Effector memory CD4-positive, alpha-beta T cell (primary cell): Measurements from ENCODE around the gene KLF16.
A peak's percentile ranks its signal among the peaks of the same experiment; 100 is the strongest.
"Not testable (repeated sequence)": the region's sequence is repeated elsewhere in the genome, so short reads cannot be mapped to it uniquely, and the experiment has no call there.

ENCODE experiments used
- DNase-seq, 3 donors: peaks; one replicate each; pipeline ENCODE4 v3.0.0-alpha.2; 2020
- H3K27ac ChIP-seq: 2 replicates; pipeline ENCODE4 v1.7.0; 2013; ENCODE audit warnings: mild to moderate bottlenecking, low read length, moderate library complexity; ENCODE audit not compliant: insufficient read depth, poor library complexity, severe bottlenecking
- H3K27me3 ChIP-seq: replicated peaks from 2 replicates; pipeline ENCODE4 v1.7.0; 2013; ENCODE audit warnings: mild to moderate bottlenecking, low read length; ENCODE audit not compliant: insufficient read depth, control insufficient read depth, poor library complexity, severe bottlenecking
- H3K36me3 ChIP-seq: 2 replicates; pipeline ENCODE4 v1.7.0; 2013; ENCODE audit warnings: mild to moderate bottlenecking, low read length, moderate library complexity; ENCODE audit not compliant: control insufficient read depth, insufficient read depth
- H3K4me1 ChIP-seq: 2 replicates; pipeline ENCODE4 v1.7.0; 2013; ENCODE audit warnings: low read length, mild to moderate bottlenecking; ENCODE audit not compliant: control insufficient read depth, insufficient read depth, poor library complexity, severe bottlenecking
- H3K4me3 ChIP-seq: 2 replicates; pipeline ENCODE4 v1.7.0; 2013; ENCODE audit warnings: low read length, low read depth, mild to moderate bottlenecking; ENCODE audit not compliant: insufficient read depth, poor library complexity, severe bottlenecking
- H3K9me3 ChIP-seq: 2 replicates; pipeline ENCODE4 v1.7.0; 2013; ENCODE audit warnings: mild to moderate bottlenecking, low read length, moderate library complexity; ENCODE audit not compliant: control insufficient read depth

KLF16 gene

GRCh38 chr19:1877280-1877660 is 13.9 kb upstream of the KLF16 start:
- Histone ChIP-seq H3K4me1 (peaks cover 46% of the 10 kb centered on the region), H3K36me3 (peaks cover 16% of the 10 kb centered on the region)
- H3K9me3 ChIP-seq, H3K27me3 ChIP-seq, DNase-seq, H3K4me3 ChIP-seq, H3K27ac ChIP-seq: not testable (repeated sequence)

- H3K9me3 ChIP-seq, DNase-seq, H3K27me3 ChIP-seq: not testable (repeated sequence)
- Histone ChIP-seq H3K27ac (peak overlapping the region; percentile 90), H3K36me3 (peaks cover 16% of the 10 kb centered on the region), H3K4me3 (peak overlapping the region; percentile 81), H3K4me1 (peaks cover 40% of the 10 kb centered on the region)
Observed at GRCh38 chr19:1876496-1877279, 13.3 kb upstream of the KLF16 start.

- H3K4me1 ChIP-seq: peaks cover 36% of the 10 kb centered on the region
- H3K27ac ChIP-seq: peak overlapping the region; percentile 90
- peak overlapping the region; percentile 81 for H3K4me3 ChIP-seq
- H3K36me3 ChIP-seq: peaks cover 22% of the 10 kb centered on the region
- no peaks in the 10 kb centered on the region for H3K27me3 ChIP-seq
- no peaks in the 10 kb centered on the region for H3K9me3 ChIP-seq
- DNase-seq: peak; percentile 78 to 82 (median 78)
Observed at GRCh38 chr19:1875646-1876495, 12.5 kb upstream of the KLF16 start.

- H3K27me3 ChIP-seq, DNase-seq, H3K9me3 ChIP-seq: not testable (repeated sequence)
- Histone ChIP-seq H3K36me3 (peaks cover 16% of the 10 kb centered on the region), H3K4me3 (peak overlapping the region; percentile 81), H3K4me1 (peaks cover 31% of the 10 kb centered on the region), H3K27ac (peak overlapping the region; percentile 90)
Observed at GRCh38 chr19:1875265-1875645, 11.9 kb upstream of the KLF16 start.

- DNase-seq: no peak
- H3K4me1 ChIP-seq: peaks cover 27% of the 10 kb centered on the region
Observed at GRCh38 chr19:1874554-1875185, 11.3 kb upstream of the KLF16 start.

GRCh38 chr19:1873524-1874473 is 10.4 kb upstream of the KLF16 start:
- Histone ChIP-seq H3K27ac (peak overlapping the region; percentile 90), H3K4me3 (peak overlapping the region; percentile 81), H3K4me1 (peaks cover 27% of the 10 kb centered on the region), H3K36me3 (peaks cover 13% of the 10 kb centered on the region), H3K27me3 (no peaks in the 10 kb centered on the region), H3K9me3 (no peaks in the 10 kb centered on the region)
- no peak for DNase-seq

More at GRCh38 chr19:1874554-1875185, 11.3 kb upstream of the KLF16 start:
- Histone ChIP-seq H3K9me3 (no peaks in the 10 kb centered on the region), H3K27ac (peak overlapping the region; percentile 90), H3K27me3 (no peaks in the 10 kb centered on the region), H3K4me3 (peak overlapping the region; percentile 81), H3K36me3 (peaks cover 13% of the 10 kb centered on the region)

- Histone ChIP-seq H3K9me3 (no peaks in the 10 kb centered on the region), H3K4me1 (peaks cover 27% of the 10 kb centered on the region), H3K4me3 (no peak overlapping the region), H3K27ac (no peak overlapping the region), H3K36me3 (peaks cover 13% of the 10 kb centered on the region), H3K27me3 (no peaks in the 10 kb centered on the region)
- DNase-seq: no peak
Observed at GRCh38 chr19:1872807-1873523, 9.6 kb upstream of the KLF16 start.

- no peak overlapping the region for H3K4me3 ChIP-seq
Observed at GRCh38 chr19:1871630-1872029, 8.3 kb upstream of the KLF16 start.

GRCh38 chr19:1871140-1871597 is 7.8 kb upstream of the KLF16 start:
- DNase-seq: no peak
- H3K4me3 ChIP-seq: no peak overlapping the region
- H3K27me3 ChIP-seq: no peaks in the 10 kb centered on the region
- H3K9me3 ChIP-seq: no peaks in the 10 kb centered on the region
- peaks cover 13% of the 10 kb centered on the region for H3K36me3 ChIP-seq
- H3K4me1 ChIP-seq: peaks cover 20% of the 10 kb centered on the region
- no peak overlapping the region for H3K27ac ChIP-seq

More at GRCh38 chr19:1871630-1872029, 8.3 kb upstream of the KLF16 start:
- no peak for DNase-seq
- Histone ChIP-seq H3K4me1 (peaks cover 25% of the 10 kb centered on the region), H3K27me3 (no peaks in the 10 kb centered on the region), H3K27ac (no peak overlapping the region), H3K9me3 (no peaks in the 10 kb centered on the region), H3K36me3 (peaks cover 13% of the 10 kb centered on the region)
